CD4-positive, alpha-beta T cell treated with Interleukin-10 for 1 hour (primary cell): Measurements from ENCODE around the gene MIOX.

Experiments used
- DNase-seq: peaks from one replicate; pipeline ENCODE4 v3.0.0-alpha.2; 2020

The MIOX gene

DNA sequence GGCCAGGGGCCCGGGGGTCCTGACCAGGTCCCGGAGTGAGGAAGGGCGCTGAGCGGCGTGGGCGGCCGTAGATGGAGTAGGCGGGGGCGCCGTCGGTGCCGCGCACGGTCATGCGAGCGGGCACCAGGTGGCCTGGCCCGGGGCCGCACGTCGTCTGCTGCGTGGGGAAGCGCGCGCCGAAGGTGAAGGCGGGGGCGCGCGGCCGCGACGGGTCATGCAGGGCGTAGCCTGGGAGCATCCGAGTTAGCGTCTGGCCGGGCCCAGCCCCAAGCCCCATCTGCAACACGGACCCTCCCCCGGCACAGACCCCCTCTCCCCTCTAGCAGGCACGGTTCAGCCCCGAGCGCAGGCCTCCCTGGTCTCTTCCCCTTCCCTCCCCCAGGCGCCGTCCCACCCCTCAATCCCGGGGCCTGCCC, 44.9 kb downstream of the MIOX start:
- peak; percentile 79 for DNase-seq

GRCh38 chr22:50531962-50532674, 45.5 kb downstream of the MIOX start:
- no peak for DNase-seq

DNA sequence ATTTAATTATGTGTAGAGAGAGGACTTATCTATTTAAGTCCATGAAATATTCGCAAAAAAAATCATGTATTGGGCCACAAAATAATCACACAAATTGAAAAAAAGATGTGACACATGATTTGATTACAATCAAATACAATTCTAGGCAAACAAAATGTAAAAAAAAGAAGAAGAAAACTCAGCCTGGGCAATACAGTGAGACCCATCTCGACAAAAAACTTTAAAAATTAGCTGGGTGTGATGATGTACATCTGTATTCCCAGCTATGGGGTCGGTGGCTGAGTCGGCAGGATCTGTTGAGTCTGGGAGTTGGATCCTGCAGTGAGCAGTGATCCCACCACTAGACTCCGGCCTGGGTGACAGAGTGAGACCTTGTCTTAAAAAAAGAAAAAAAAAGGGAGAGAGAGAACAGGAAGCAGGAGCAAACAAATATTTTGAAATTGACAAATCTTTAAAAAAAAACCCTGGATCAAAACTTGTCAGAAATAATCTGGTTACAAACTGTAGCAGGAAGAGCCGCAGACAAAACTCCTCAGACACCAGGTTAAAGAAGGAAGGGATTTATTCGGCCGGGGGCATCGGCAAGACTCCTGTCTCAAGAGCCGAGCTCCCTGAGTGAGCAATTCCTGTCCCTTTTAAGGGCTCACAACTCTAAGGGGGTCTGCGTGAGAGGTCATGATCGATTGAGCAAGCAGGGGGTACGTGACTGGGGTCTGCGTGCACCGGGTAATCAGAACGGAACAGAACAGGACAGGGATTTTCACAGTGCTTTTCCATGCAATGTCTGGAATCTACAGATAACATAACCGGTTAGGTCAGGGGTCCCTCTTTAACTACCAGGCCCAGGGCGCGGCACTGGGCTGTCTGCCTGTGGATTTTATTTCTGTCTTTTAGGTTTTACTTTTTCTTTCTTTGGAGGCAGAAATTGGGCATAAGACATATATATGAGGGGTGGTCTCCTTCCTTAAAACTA, 46.5 kb downstream of the MIOX start:
- no peak for DNase-seq

DNA sequence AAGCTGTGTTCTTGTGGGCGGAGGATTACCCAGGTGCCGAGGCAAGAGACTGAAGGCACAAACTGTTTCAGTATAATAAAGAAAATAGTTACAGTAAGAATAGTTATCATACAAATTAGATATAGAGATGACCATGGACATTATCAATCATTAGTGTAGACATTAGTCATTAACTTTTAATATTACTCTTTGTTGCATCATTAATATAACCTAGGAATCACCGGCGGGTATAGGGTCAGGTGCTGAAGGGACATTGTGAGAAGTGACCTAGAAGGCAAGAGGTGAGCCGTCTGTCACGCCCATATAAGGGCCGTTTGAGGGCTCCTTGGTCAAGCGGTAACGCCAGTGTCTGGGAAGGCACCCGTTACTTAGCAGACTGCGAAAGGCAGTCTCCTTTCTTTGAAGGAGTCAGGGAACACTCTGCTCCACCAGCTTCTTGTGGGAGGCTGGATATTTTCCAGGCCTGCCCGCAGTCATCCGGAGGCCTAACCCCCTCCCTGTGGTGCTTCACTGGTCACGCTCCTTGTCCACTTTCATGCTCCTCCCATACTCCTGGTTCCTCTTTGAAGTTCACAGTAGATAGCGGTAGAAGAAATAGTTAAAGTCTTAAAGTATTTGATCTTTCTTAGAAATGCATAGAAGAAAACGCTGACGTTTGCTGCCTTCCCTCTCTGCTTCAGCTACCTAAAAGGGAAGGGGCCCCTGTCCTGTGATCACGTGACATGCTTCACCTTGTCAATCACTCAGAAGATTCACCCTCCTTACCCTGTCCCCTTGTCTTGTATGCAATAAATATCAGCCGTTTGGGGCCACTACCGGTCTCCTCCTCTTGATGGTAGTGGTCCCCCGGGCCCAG, 47.4 kb downstream of the MIOX start:
- DNase-seq, result peak; percentile 54

DNA sequence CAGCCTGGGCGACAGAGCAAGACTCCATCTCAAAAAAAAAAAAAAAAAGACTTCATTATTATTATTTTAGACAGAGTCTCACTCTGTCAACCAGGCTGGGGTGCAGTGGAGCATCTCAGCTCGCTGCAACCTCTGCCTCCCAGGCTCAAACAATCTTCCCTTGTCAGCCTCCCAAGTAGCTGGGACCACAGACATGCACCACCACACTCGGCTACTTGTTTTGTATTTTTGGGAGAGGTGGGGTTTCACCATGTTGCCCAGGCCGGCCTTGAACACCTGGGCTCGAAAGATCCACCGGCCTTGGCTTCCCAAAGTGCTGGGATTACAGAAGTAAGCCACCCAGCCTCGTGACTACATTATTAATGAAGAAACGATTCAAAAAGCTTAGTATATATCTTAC, 48.5 kb downstream of the MIOX start:
- DNase-seq, result no peak

DNA sequence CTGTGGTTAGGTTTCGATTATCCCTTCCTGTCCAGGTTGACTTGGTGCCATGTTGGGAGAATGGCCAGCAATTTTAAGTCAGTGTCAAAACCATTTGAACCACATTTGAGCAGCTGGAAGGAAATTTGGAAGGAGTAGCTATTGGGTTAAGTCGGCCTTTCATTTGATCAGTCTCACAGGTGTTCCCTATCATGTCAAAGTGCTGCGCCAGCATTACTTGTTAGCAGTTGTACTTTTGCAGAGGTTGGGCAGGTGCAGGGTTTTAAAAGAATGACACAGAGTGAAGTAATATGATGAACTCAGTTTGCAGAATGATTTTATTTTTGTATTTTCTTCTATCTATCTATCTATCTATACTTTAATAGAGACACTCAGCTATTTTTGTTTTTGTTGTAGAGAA, 49.6 kb downstream of the MIOX start:
- DNase-seq, result no peak

- no peak for DNase-seq
These were observed 51.1 kb downstream of the MIOX start for GRCh38 chr22:50537765-50538164.
